Fibroblast of villous mesenchyme (primary cell): Measurements from ENCODE around the gene ARHGAP30. TPM values are rescaled to one million over a fixed set of nuclear protein-coding genes. Genes with fewer than 3 reads are reported as not detected.
"Not testable (repeated sequence)": the region's sequence is repeated elsewhere in the genome, so short reads cannot be mapped to it uniquely, and the experiment has no call there.

Experiments used
- DNase-seq: peaks from one replicate; pipeline ENCODE4 v3.0.0-alpha.2; 2010; ENCODE audit warnings: low read depth
- H3K4me3 ChIP-seq: 2 replicates; pipeline ENCODE4 v1.5.1; 2011; ENCODE audit warnings: low read depth, mild to moderate bottlenecking, low read length
- CTCF ChIP-seq: IDR thresholded peaks from 2 replicates; pipeline ENCODE4 v1.5.1; 2012; ENCODE audit warnings: low read depth, mild to moderate bottlenecking, low read length; ENCODE audit not compliant: insufficient read depth
- total RNA-seq: library from RNA; depleted of rRNA; stranded (reverse); fragments of >200 nt; gene quantifications from 2 replicates; pipeline ENCODE4 v1.2.3, GENCODE V29; 2012

Gene ARHGAP30
- total RNA-seq, 1 donor = under 0.01 TPM

- H3K4me3 ChIP-seq = peak within 1 kb of the TSS; percentile 44
- DNase-seq = no peak
- TF ChIP-seq CTCF = no peak
Observed at GRCh38 chr1:161038523-161039153, 31.1 kb downstream of the ARHGAP30 start, which contains the start of gene TSTD1. TSS of gene TSTD1 (minus strand) at chr1:161038964. CDS start at chr1:161038889, 75 bp downstream.

DNA sequence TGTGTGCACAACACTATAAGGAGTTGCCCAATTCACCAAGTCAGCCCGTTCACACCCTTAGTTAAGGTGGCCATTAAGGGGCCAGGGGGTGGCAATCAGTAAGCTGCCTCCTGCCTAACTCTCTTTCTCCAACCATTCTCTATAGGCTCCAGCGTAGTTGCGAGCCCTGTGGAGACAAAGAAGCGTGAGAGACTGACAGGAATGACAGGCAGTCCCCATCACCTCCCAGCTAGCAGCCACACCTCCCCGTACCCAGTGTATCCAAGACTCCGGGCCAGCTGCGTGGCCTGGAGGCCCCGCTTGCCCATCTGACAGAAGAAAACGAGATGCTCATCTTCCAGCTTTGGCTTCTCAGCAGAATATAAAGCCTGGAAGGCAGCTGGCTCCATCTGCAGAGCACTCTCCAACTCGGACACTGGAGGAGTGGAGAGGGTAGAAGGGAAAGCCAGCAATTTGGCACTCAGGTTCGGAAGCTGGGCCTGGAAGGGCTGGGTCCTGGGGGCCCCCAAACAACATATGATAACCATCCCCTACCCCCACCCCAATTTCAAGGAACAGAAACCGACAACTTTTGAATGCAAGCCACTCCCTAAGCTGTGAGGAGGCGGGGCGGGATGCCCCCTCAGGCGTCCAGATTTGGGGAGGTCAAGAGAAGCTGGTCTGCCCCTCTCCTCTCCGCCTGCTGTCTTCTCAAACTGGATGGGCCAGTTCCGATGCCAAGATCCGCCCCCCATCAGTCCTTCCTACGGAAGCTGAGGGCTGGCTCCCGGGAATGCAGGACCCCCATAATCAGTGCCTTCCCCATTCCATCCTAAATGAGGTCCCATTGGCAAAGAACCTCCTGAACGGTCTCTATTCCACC is 31.8 kb downstream of the ARHGAP30 start:
- peak overlapping the region; percentile 44 for H3K4me3 ChIP-seq
- no peak for DNase-seq
- no peak for TF ChIP-seq CTCF

DNA sequence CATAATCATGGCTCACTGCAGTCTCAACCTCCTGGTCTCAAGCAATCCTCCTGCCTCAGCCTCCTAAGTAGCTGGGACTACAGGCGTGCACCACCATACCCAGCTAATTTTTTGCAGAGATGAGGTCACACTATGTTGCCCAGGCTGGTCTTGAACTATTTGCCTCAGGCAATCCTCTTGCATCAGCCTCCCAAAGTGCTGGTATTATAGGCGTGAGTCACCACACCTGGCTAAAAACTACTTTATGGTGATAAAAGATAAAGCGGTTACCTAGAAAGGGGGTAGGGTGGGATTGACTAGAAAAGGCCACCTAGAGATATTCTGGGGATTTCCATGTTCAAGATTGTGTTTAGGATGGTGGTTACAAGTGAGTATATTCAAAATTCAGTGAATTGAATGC is 35.9 kb downstream of the ARHGAP30 start:
- TF ChIP-seq CTCF = no peak
- no peak for DNase-seq
- no peak overlapping the region for H3K4me3 ChIP-seq

GRCh38 chr1:161032409-161032808 is 37.3 kb downstream of the ARHGAP30 start:
- TF ChIP-seq CTCF = no peak
- H3K4me3 ChIP-seq = no peak overlapping the region
- peak; percentile 19 for DNase-seq

DNA sequence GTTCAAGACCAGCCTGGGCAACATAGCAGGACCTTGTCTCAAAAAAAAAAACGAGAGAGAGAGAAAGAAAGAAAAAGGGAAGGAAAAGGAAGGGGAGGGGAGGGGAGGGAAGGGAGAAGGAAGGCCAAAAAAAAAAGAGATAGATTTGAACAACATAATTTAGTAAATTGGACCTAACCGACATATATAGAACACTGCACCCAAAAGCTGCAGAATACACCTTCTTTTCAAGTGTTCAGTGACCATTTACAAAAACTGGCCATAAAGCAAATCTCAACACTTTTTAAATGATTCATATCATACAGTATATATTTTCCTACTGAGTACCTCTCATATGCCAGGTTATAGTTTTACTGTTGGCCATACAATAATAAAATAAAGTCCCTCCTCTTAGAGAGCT is 37.8 kb downstream of the ARHGAP30 start:
- no peak overlapping the region for H3K4me3 ChIP-seq
- DNase-seq = no peak
- TF ChIP-seq CTCF = no peak

GRCh38 chr1:161029466-161029865 is 40.2 kb downstream of the ARHGAP30 start:
- not testable (repeated sequence) for DNase-seq, H3K4me3 ChIP-seq

DNA sequence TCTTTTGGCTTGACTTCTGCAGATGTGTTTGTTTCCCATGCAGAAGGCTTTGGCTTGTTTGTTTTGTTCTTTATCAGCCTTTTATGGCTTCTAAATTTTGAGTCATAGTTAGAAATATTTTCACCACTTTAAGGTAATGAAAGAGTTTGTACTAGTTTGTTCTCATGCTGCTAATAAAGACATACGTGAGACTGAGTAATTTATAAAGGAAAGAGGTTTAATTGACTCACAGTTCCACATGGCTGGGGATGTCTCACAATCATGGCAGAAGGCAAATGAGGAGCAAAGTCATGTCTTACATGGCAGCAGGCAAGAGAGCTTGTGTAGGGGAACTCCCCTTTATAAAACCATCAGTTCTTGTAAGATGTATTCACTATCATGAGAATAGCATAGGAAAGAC is 42.7 kb downstream of the ARHGAP30 start:
- H3K4me3 ChIP-seq = not testable (repeated sequence)
- DNase-seq = peak; percentile 33

DNA sequence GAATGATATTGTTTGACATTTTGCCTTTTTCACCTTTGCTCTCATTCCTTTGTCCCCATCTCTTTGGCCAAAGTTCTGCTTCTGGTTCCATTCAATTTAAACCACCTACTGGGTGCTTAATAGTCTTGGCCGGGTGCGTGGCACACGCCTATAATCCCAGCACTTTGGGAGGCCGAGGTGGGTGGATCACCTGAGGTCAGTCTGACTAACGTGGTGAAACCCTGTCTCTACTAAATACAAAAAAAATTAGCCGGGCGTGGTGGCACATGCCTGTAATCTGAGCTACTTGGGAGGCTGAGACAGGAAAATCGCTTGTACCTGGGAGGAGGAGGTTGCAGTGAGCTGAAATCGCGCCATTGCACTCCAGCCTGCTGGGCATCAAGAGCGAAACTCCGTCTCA is 47.3 kb downstream of the ARHGAP30 start:
- not testable (repeated sequence) for H3K4me3 ChIP-seq, DNase-seq
